ENCODE measurements around the gene SLITRK1.

The SLITRK1 gene

GRCh38 chr13:83907196-83907989 is 25.1 kb upstream of the SLITRK1 start:
- DNase-seq, result no peak
- Histone ChIP-seq H3K23ac (ENCODE audit: low read length in 2 of 2) (no peak overlapping the region), H2BK12ac (ENCODE audit: low read length in 2 of 2) (no peak overlapping the region)

DNA sequence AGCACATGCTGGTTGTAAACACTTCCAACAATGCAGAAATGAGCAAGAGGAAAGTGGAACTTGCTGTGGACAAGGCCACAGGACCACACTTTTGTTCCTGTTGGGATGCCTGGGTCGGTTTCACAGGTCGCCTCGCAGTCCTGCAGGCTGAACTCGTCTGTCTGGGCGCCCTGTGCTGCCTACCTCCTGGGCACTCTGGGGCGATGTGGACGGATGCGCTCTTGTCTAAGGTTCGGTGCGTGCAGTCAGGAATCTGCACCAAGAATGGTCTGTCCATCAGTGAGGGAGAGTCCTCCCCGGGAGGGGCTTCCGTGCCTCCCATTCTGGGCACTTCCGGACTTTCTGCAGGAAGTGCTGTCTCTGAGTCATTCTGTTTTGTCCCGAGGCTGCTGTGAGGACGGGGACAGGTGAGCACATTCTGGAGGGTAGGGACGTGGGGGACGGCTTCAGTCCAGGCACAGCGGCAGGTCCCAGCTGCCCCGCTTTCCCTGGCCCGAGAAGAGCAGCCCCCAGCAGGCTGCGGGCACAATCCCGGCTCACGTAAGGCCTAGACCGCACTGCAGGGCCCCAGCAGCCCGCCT is 24.1 kb upstream of the SLITRK1 start:
- H4K8ac ChIP-seq (ENCODE audit: low read length), result no peak overlapping the region
- no peak overlapping the region for H3K9ac ChIP-seq (ENCODE audit: low read length)
- no peak overlapping the region for H3K4ac ChIP-seq (ENCODE audit: low read depth in 1 of 2, low read length in 2 of 2)
- no peak overlapping the region for H2AFZ ChIP-seq (ENCODE audit: low read depth, low read length)
- no peaks in the 10 kb centered on the region for H3K9me3 ChIP-seq (ENCODE audit: control insufficient read depth, low read length)
- H3K14ac ChIP-seq (ENCODE audit: low read length in 2 of 2), result no peak overlapping the region
- WGBS, result 90% methylated on average over 25 of the region's 25 CpGs
- H3K27ac ChIP-seq (ENCODE audit: low read length, poor library complexity, severe bottlenecking), result no peak overlapping the region
- H3K4me1 ChIP-seq (ENCODE audit: control insufficient read depth, insufficient read depth, low read depth, low read length), result no peaks in the 10 kb centered on the region
- no peak overlapping the region for H3K4me2 ChIP-seq (ENCODE audit: low read length, poor library complexity, severe bottlenecking)
- no peak overlapping the region for H3K4me3 ChIP-seq (ENCODE audit: insufficient read depth in 1 of 2, low read depth in 1 of 2, low read length in 2 of 2)
- no peak overlapping the region for H3K23ac ChIP-seq (ENCODE audit: low read length in 2 of 2)
- no peak overlapping the region for H3K18ac ChIP-seq (ENCODE audit: low read depth in 1 of 2, low read length in 2 of 2)
- no peaks in the 10 kb centered on the region for H3K79me1 ChIP-seq (replicated peaks; ENCODE audit: low read length, poor library complexity, severe bottlenecking)
- H3K27me3 ChIP-seq (ENCODE audit: control insufficient read depth in 1 of 2, insufficient read depth in 1 of 2, low read length in 2 of 2), result no peaks in the 10 kb centered on the region
- DNase-seq, result no peak
- H2BK5ac ChIP-seq (ENCODE audit: low read depth, low read length, poor library complexity, severe bottlenecking), result no peak overlapping the region
- H2BK120ac ChIP-seq (ENCODE audit: low read depth, low read length), result no peak overlapping the region
- H2AK5ac ChIP-seq (ENCODE audit: low read length, severe bottlenecking), result no peak overlapping the region
- no peak overlapping the region for H4K91ac ChIP-seq (ENCODE audit: low read length)
- H3K36me3 ChIP-seq (ENCODE audit: control insufficient read depth in 1 of 2, insufficient read depth in 2 of 2, low read depth in 1 of 2, low read length in 2 of 2), result no peaks in the 10 kb centered on the region
- no peak overlapping the region for H2BK15ac ChIP-seq (ENCODE audit: low read depth, poor library complexity, severe bottlenecking)
- H2BK12ac ChIP-seq (ENCODE audit: low read length in 2 of 2), result no peak overlapping the region

More at GRCh38 chr13:83907196-83907989, 25.1 kb upstream of the SLITRK1 start:
- Histone ChIP-seq H3K4me2 (ENCODE audit: low read length, poor library complexity, severe bottlenecking) (no peak overlapping the region), H3K27me3 (ENCODE audit: control insufficient read depth in 1 of 2, insufficient read depth in 1 of 2, low read length in 2 of 2) (no peaks in the 10 kb centered on the region), H2AK5ac (ENCODE audit: low read length, severe bottlenecking) (no peak overlapping the region), H3K4ac (ENCODE audit: low read depth in 1 of 2, low read length in 2 of 2) (no peak overlapping the region), H3K9me3 (ENCODE audit: control insufficient read depth, low read length) (no peaks in the 10 kb centered on the region), H3K4me1 (ENCODE audit: control insufficient read depth, insufficient read depth, low read depth, low read length) (no peaks in the 10 kb centered on the region), H2BK15ac (ENCODE audit: low read depth, poor library complexity, severe bottlenecking) (no peak overlapping the region), H2BK5ac (ENCODE audit: low read depth, low read length, poor library complexity, severe bottlenecking) (no peak overlapping the region), H3K27ac (ENCODE audit: low read length, poor library complexity, severe bottlenecking) (no peak overlapping the region), H3K9ac (ENCODE audit: low read length) (no peak overlapping the region), H2AFZ (ENCODE audit: low read depth, low read length) (no peak overlapping the region), H3K18ac (ENCODE audit: low read depth in 1 of 2, low read length in 2 of 2) (no peak overlapping the region), H4K91ac (ENCODE audit: low read length) (peak overlapping the region; percentile 39), H4K8ac (ENCODE audit: low read length) (no peak overlapping the region), H3K36me3 (ENCODE audit: control insufficient read depth in 1 of 2, insufficient read depth in 2 of 2, low read depth in 1 of 2, low read length in 2 of 2) (no peaks in the 10 kb centered on the region), H3K14ac (ENCODE audit: low read length in 2 of 2) (no peak overlapping the region), H3K79me1 (replicated peaks; ENCODE audit: low read length, poor library complexity, severe bottlenecking) (no peaks in the 10 kb centered on the region), H3K4me3 (ENCODE audit: insufficient read depth in 1 of 2, low read depth in 1 of 2, low read length in 2 of 2) (no peak overlapping the region), H2BK120ac (ENCODE audit: low read depth, low read length) (no peak overlapping the region)
- WGBS, result 91% methylated on average over 25 of the region's 25 CpGs

GRCh38 chr13:83905641-83906040 is 23.4 kb upstream of the SLITRK1 start:
- no peak overlapping the region for H2AFZ ChIP-seq (ENCODE audit: low read depth, low read length)
- no peak for DNase-seq
- H2AK5ac ChIP-seq (ENCODE audit: low read length, severe bottlenecking), result no peak overlapping the region
- H3K79me1 ChIP-seq (replicated peaks; ENCODE audit: low read length, poor library complexity, severe bottlenecking), result no peaks in the 10 kb centered on the region
- H3K27me3 ChIP-seq (ENCODE audit: control insufficient read depth in 1 of 2, insufficient read depth in 1 of 2, low read length in 2 of 2), result no peaks in the 10 kb centered on the region
- no peaks in the 10 kb centered on the region for H3K36me3 ChIP-seq (ENCODE audit: control insufficient read depth in 1 of 2, insufficient read depth in 2 of 2, low read depth in 1 of 2, low read length in 2 of 2)
- H3K23ac ChIP-seq (ENCODE audit: low read length in 2 of 2), result no peak overlapping the region
- H2BK15ac ChIP-seq (ENCODE audit: low read depth, poor library complexity, severe bottlenecking), result no peak overlapping the region
- H3K4ac ChIP-seq (ENCODE audit: low read depth in 1 of 2, low read length in 2 of 2), result no peak overlapping the region
- H2BK12ac ChIP-seq (ENCODE audit: low read length in 2 of 2), result no peak overlapping the region
- no peak overlapping the region for H3K4me2 ChIP-seq (ENCODE audit: low read length, poor library complexity, severe bottlenecking)
- H4K8ac ChIP-seq (ENCODE audit: low read length), result no peak overlapping the region
- no peak overlapping the region for H4K91ac ChIP-seq (ENCODE audit: low read length)
- H2BK5ac ChIP-seq (ENCODE audit: low read depth, low read length, poor library complexity, severe bottlenecking), result no peak overlapping the region
- H3K14ac ChIP-seq (ENCODE audit: low read length in 2 of 2), result no peak overlapping the region
- no peak overlapping the region for H3K27ac ChIP-seq (ENCODE audit: low read length, poor library complexity, severe bottlenecking)
- no peak overlapping the region for H3K18ac ChIP-seq (ENCODE audit: low read depth in 1 of 2, low read length in 2 of 2)
- 75% methylated on average over 5 of the region's 5 CpGs for whole genome bisulfite sequencing
- H3K4me1 ChIP-seq (ENCODE audit: control insufficient read depth, insufficient read depth, low read depth, low read length), result no peaks in the 10 kb centered on the region
- no peaks in the 10 kb centered on the region for H3K9me3 ChIP-seq (ENCODE audit: control insufficient read depth, low read length)
- H3K9ac ChIP-seq (ENCODE audit: low read length), result no peak overlapping the region
- H2BK120ac ChIP-seq (ENCODE audit: low read depth, low read length), result no peak overlapping the region
- no peak overlapping the region for H3K4me3 ChIP-seq (ENCODE audit: insufficient read depth in 1 of 2, low read depth in 1 of 2, low read length in 2 of 2)

GRCh38 chr13:83895994-83896580 is 13.8 kb upstream of the SLITRK1 start:
- Histone ChIP-seq H3K27me3 (ENCODE audit: control insufficient read depth in 1 of 2, insufficient read depth in 1 of 2, low read length in 2 of 2) (no peaks in the 10 kb centered on the region), H2BK120ac (ENCODE audit: low read depth, low read length) (no peak overlapping the region), H3K23ac (ENCODE audit: low read length in 2 of 2) (no peak overlapping the region), H3K4me3 (ENCODE audit: insufficient read depth in 1 of 2, low read depth in 1 of 2, low read length in 2 of 2) (no peak overlapping the region), H2BK12ac (ENCODE audit: low read length in 2 of 2) (no peak overlapping the region), H2AFZ (ENCODE audit: low read depth, low read length) (no peak overlapping the region), H3K4me1 (ENCODE audit: control insufficient read depth, insufficient read depth, low read depth, low read length) (no peaks in the 10 kb centered on the region), H2BK15ac (ENCODE audit: low read depth, poor library complexity, severe bottlenecking) (no peak overlapping the region), H3K4me2 (ENCODE audit: low read length, poor library complexity, severe bottlenecking) (no peak overlapping the region), H2AK5ac (ENCODE audit: low read length, severe bottlenecking) (no peak overlapping the region), H3K18ac (ENCODE audit: low read depth in 1 of 2, low read length in 2 of 2) (no peak overlapping the region), H4K91ac (ENCODE audit: low read length) (no peak overlapping the region), H4K8ac (ENCODE audit: low read length) (no peak overlapping the region), H3K9ac (ENCODE audit: low read length) (no peak overlapping the region), H3K79me1 (replicated peaks; ENCODE audit: low read length, poor library complexity, severe bottlenecking) (no peaks in the 10 kb centered on the region), H3K14ac (ENCODE audit: low read length in 2 of 2) (no peak overlapping the region), H3K27ac (ENCODE audit: low read length, poor library complexity, severe bottlenecking) (peak overlapping the region; percentile 70), H3K36me3 (ENCODE audit: control insufficient read depth in 1 of 2, insufficient read depth in 2 of 2, low read depth in 1 of 2, low read length in 2 of 2) (no peaks in the 10 kb centered on the region), H2BK5ac (ENCODE audit: low read depth, low read length, poor library complexity, severe bottlenecking) (no peak overlapping the region), H3K9me3 (ENCODE audit: control insufficient read depth, low read length) (peaks cover 4% of the 10 kb centered on the region), H3K4ac (ENCODE audit: low read depth in 1 of 2, low read length in 2 of 2) (no peak overlapping the region)
- DNase-seq, result peak; percentile 12
- WGBS, result 44% methylated on average over 3 of the region's 3 CpGs
